Panc1 (cell line): ENCODE results near the gene SNX7. TPM values are rescaled to one million over a fixed set of nuclear protein-coding genes. Genes with fewer than 3 reads are reported as not detected.

Experiments
- ATAC-seq: fragments of 200-7000 bp; cut with Tn5 transposase; 2 replicates; pipeline ENCODE4 v1.9.1; 2020; ENCODE audit warnings: mild to moderate bottlenecking, moderate library complexity
- BruUV-seq: library from RNA; stranded (reverse); fragments of 400-500 nt; replicated peaks from 2 replicates; lab custom pipeline; 2021; lab: Mats Ljungman, UMichigan
- CTCF ChIA-PET: fragments of 300-600 bp; sonication (Branson Sonifier 250); formaldehyde crosslinking; loops from one replicate; lab custom pipeline; 2022; ENCODE audit warnings: antibody characterized with exemption; lab: Charles Lee
- POLR2A ChIA-PET: fragments of 300-600 bp; sonication (Branson Sonifier 250); formaldehyde crosslinking; loops from one replicate; lab custom pipeline; 2022; ENCODE audit warnings: antibody characterized with exemption; lab: Charles Lee
- DNase-seq: peaks from one replicate; pipeline ENCODE4 v3.0.0-alpha.2; 2010; ENCODE audit warnings: low read depth, low spot score
- H3K27ac ChIP-seq: 2 replicates; pipeline ENCODE4 v1.5.1; 2011; ENCODE audit warnings: mild to moderate bottlenecking, low read length, inconsistent platforms
- H3K27me3 ChIP-seq: fragments of 200-500 bp; sonication (Bioruptor generic); 2 replicates; pipeline ENCODE4 v1.6.0; 2014; ENCODE audit warnings: low read length, inconsistent platforms; ENCODE audit not compliant: control insufficient read depth, insufficient read depth
- H3K36me3 ChIP-seq: fragments of 200-500 bp; sonication (Bioruptor generic); 2 replicates; pipeline ENCODE4 v1.5.1; 2014; ENCODE audit warnings: inconsistent platforms, mild to moderate bottlenecking, low read length, moderate library complexity; ENCODE audit not compliant: control insufficient read depth, insufficient read depth
- H3K4me1 ChIP-seq: 2 replicates; pipeline ENCODE4 v1.5.1; 2011; ENCODE audit warnings: inconsistent platforms, mild to moderate bottlenecking, low read length, moderate library complexity; ENCODE audit not compliant: control insufficient read depth, insufficient read depth
- H3K4me3 ChIP-seq, 2 experiments: 2 replicates each; pipeline ENCODE4 v1.5.1; 2011 to 2012; ENCODE audit warnings: low read depth in 2 of 2, low read length in 2 of 2, mild to moderate bottlenecking in 2 of 2, inconsistent platforms in 1 of 2, moderate library complexity in 1 of 2
- H3K9me3 ChIP-seq: fragments of 200-500 bp; sonication (Bioruptor generic); 2 replicates; pipeline ENCODE4 v1.5.1; 2014; ENCODE audit warnings: low read depth, mild to moderate bottlenecking, inconsistent platforms, low read length, moderate library complexity; ENCODE audit not compliant: control insufficient read depth, insufficient read depth
- POLR2AphosphoS5 ChIP-seq: IDR thresholded peaks from 2 replicates; pipeline ENCODE4 v1.6.1; 2012; ENCODE audit warnings: mild to moderate bottlenecking, low read depth, low read length, moderate library complexity
- SIN3A ChIP-seq: IDR thresholded peaks from 2 replicates; pipeline ENCODE4 v1.6.1; 2012; ENCODE audit warnings: low read depth, mild to moderate bottlenecking, low read length, moderate library complexity, borderline replicate concordance; ENCODE audit not compliant: insufficient read depth
- TCF7L2 ChIP-seq: IDR thresholded peaks from 2 replicates; pipeline ENCODE4 v1.6.1; 2011; ENCODE audit warnings: mild to moderate bottlenecking, low read depth, low read length, inconsistent platforms
- in situ Hi-C: cut with HindIII; loops from 2 replicates; pipeline ENCODE4 v1.10.0; 2016; ENCODE audit warnings: low sequenced_read_pairs, low pct_unique_long_range_greater_than_20kb
- intact Hi-C: fragments of 100-400 bp; cut with micrococcal nuclease; formaldehyde crosslinking; loops from one replicate; pipeline ENCODE4 v1.10.0; 2022; ENCODE audit not compliant: unreplicated experiment
- total RNA-seq: library from RNA; stranded (reverse); gene quantifications from one replicate; pipeline ENCODE4 v1.2.1, GENCODE V29; 2021; ENCODE audit not compliant: unreplicated experiment
- TF ChIP-seq, protein P1 (sequence below): fragments of 450-650 bp; IDR thresholded peaks from 2 replicates; pipeline ENCODE4 v1.5.1; 2017; ENCODE audit warnings: mild to moderate bottlenecking
- TF ChIP-seq, protein P2 (sequence below), 2 experiments: IDR thresholded peaks; 2 replicates each; pipeline ENCODE4 v1.6.1; 2011 to 2012; ENCODE audit warnings: low read depth in 2 of 2, control low read depth in 1 of 2, low read length in 1 of 2, mild to moderate bottlenecking in 1 of 2, moderate library complexity in 1 of 2; ENCODE audit not compliant: insufficient read depth in 1 of 2

The SNX7 gene
- total RNA-seq, 1 experiment from 2014 or later: 37.4 TPM

DNA sequence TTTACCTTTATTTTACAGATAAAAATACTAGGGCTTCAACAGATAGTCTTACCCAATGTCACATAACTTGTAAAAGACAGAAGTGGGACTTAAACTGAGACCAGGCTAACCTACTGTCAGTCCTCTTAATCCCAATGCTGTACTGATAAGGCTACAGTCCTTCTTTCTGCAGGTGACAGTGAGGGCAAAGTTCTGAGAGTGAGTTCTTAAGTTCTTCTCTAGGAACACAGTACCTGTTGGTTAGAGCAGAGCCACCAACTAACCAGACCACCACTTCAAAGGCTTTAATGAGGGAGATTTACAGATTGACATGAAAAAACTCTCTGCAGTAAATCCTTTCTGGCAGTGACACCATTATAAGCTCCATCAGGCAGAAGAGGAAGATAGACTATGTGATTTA is 74.2 kb downstream of the SNX7 start:
- Histone ChIP-seq H3K9me3 (no peaks in the 10 kb centered on the region), H3K27me3 (no peaks in the 10 kb centered on the region), H3K4me1 (no peaks in the 10 kb centered on the region), H3K36me3 (no peaks in the 10 kb centered on the region; the same call in 1 of the 2 replicates), H3K27ac (no peak overlapping the region), H3K4me3 (no peak overlapping the region)
- in situ Hi-C loops (no loop called here), intact Hi-C loops (no loop called here)
- CTCF ChIA-PET: no interaction called here
- DNase-seq: no peak
- TF ChIP-seq TCF7L2: no peak
- no peak for TF ChIP-seq POLR2AphosphoS5
- TF ChIP-seq SIN3A: no peak
- TF ChIP-seq, protein P1, sequence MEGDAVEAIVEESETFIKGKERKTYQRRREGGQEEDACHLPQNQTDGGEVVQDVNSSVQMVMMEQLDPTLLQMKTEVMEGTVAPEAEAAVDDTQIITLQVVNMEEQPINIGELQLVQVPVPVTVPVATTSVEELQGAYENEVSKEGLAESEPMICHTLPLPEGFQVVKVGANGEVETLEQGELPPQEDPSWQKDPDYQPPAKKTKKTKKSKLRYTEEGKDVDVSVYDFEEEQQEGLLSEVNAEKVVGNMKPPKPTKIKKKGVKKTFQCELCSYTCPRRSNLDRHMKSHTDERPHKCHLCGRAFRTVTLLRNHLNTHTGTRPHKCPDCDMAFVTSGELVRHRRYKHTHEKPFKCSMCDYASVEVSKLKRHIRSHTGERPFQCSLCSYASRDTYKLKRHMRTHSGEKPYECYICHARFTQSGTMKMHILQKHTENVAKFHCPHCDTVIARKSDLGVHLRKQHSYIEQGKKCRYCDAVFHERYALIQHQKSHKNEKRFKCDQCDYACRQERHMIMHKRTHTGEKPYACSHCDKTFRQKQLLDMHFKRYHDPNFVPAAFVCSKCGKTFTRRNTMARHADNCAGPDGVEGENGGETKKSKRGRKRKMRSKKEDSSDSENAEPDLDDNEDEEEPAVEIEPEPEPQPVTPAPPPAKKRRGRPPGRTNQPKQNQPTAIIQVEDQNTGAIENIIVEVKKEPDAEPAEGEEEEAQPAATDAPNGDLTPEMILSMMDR: no peak
- POLR2A ChIA-PET: no interaction called here
- ATAC-seq: no peak
- BruUV-seq: no TSS peak

DNA sequence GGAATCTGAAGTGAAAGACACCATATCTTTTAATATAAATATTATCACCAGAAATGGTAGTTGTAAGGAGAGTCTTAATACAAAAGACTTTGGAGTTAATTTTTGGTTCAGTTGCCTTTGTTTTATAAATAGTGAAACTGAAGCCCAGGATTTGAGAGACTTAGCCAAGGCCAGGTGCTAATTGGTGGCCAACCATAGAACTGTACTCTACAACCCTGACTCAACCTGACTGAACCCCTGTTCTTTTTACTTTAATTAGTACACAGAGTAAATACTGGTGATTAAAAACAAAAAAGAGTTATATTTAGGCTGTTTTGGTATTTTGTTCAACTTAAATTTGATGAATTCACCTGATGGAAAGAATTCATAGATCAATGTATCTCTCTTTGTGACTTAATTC is 76.3 kb downstream of the SNX7 start:
- no peak for DNase-seq
- Histone ChIP-seq H3K4me3 (no peak overlapping the region), H3K27ac (no peak overlapping the region), H3K36me3 (no peaks in the 10 kb centered on the region), H3K4me1 (no peaks in the 10 kb centered on the region), H3K27me3 (no peaks in the 10 kb centered on the region), H3K9me3 (no peaks in the 10 kb centered on the region)
- no peak for ATAC-seq
- in situ Hi-C loops: no loop called here
- no TSS peak for BruUV-seq
- ChIA-PET POLR2A (no interaction called here), CTCF (no interaction called here)
- TF ChIP-seq POLR2AphosphoS5 (no peak), SIN3A (no peak), TCF7L2 (no peak)
- TF ChIP-seq, protein P2, sequence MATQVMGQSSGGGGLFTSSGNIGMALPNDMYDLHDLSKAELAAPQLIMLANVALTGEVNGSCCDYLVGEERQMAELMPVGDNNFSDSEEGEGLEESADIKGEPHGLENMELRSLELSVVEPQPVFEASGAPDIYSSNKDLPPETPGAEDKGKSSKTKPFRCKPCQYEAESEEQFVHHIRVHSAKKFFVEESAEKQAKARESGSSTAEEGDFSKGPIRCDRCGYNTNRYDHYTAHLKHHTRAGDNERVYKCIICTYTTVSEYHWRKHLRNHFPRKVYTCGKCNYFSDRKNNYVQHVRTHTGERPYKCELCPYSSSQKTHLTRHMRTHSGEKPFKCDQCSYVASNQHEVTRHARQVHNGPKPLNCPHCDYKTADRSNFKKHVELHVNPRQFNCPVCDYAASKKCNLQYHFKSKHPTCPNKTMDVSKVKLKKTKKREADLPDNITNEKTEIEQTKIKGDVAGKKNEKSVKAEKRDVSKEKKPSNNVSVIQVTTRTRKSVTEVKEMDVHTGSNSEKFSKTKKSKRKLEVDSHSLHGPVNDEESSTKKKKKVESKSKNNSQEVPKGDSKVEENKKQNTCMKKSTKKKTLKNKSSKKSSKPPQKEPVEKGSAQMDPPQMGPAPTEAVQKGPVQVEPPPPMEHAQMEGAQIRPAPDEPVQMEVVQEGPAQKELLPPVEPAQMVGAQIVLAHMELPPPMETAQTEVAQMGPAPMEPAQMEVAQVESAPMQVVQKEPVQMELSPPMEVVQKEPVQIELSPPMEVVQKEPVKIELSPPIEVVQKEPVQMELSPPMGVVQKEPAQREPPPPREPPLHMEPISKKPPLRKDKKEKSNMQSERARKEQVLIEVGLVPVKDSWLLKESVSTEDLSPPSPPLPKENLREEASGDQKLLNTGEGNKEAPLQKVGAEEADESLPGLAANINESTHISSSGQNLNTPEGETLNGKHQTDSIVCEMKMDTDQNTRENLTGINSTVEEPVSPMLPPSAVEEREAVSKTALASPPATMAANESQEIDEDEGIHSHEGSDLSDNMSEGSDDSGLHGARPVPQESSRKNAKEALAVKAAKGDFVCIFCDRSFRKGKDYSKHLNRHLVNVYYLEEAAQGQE (IDR thresholded peaks at IDR 0.05; ENCODE audit: insufficient read depth in 1 of 2, low read depth in 2 of 2, low read length in 1 of 2): no peak
- TF ChIP-seq, protein P1: no peak
- intact Hi-C loops: no loop called here
